ENCODE results near the gene KIAA2012.

Gene KIAA2012

GRCh38 chr2:202109737-202110184 lies 36.7 kb downstream of the KIAA2012 start:
- TF ChIP-seq GABPA (IDR thresholded peaks at IDR 0.05; ENCODE audit: low read depth) = no peak
- TF ChIP-seq, protein P1, sequence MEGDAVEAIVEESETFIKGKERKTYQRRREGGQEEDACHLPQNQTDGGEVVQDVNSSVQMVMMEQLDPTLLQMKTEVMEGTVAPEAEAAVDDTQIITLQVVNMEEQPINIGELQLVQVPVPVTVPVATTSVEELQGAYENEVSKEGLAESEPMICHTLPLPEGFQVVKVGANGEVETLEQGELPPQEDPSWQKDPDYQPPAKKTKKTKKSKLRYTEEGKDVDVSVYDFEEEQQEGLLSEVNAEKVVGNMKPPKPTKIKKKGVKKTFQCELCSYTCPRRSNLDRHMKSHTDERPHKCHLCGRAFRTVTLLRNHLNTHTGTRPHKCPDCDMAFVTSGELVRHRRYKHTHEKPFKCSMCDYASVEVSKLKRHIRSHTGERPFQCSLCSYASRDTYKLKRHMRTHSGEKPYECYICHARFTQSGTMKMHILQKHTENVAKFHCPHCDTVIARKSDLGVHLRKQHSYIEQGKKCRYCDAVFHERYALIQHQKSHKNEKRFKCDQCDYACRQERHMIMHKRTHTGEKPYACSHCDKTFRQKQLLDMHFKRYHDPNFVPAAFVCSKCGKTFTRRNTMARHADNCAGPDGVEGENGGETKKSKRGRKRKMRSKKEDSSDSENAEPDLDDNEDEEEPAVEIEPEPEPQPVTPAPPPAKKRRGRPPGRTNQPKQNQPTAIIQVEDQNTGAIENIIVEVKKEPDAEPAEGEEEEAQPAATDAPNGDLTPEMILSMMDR (IDR thresholded peaks at IDR 0.05; ENCODE audit: insufficient read depth, low read length) = no peak
- TF ChIP-seq, protein P2, sequence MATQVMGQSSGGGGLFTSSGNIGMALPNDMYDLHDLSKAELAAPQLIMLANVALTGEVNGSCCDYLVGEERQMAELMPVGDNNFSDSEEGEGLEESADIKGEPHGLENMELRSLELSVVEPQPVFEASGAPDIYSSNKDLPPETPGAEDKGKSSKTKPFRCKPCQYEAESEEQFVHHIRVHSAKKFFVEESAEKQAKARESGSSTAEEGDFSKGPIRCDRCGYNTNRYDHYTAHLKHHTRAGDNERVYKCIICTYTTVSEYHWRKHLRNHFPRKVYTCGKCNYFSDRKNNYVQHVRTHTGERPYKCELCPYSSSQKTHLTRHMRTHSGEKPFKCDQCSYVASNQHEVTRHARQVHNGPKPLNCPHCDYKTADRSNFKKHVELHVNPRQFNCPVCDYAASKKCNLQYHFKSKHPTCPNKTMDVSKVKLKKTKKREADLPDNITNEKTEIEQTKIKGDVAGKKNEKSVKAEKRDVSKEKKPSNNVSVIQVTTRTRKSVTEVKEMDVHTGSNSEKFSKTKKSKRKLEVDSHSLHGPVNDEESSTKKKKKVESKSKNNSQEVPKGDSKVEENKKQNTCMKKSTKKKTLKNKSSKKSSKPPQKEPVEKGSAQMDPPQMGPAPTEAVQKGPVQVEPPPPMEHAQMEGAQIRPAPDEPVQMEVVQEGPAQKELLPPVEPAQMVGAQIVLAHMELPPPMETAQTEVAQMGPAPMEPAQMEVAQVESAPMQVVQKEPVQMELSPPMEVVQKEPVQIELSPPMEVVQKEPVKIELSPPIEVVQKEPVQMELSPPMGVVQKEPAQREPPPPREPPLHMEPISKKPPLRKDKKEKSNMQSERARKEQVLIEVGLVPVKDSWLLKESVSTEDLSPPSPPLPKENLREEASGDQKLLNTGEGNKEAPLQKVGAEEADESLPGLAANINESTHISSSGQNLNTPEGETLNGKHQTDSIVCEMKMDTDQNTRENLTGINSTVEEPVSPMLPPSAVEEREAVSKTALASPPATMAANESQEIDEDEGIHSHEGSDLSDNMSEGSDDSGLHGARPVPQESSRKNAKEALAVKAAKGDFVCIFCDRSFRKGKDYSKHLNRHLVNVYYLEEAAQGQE (IDR thresholded peaks at IDR 0.05; ENCODE audit: insufficient replicate concordance, low read depth) = no peak
- no peak for TF ChIP-seq SPI1 (IDR thresholded peaks at IDR 0.05; ENCODE audit: borderline replicate concordance, low read depth)
- TF ChIP-seq POLR2AphosphoS5 (IDR thresholded peaks at IDR 0.05; ENCODE audit: low read depth) = no peak
- H3K27ac ChIP-seq (replicated peaks) = no peak overlapping the region
- no peak overlapping the region for H3K4me3 ChIP-seq (replicated peaks; ENCODE audit: insufficient read depth, low read length)
- no peaks in the 10 kb centered on the region for H3K27me3 ChIP-seq (ENCODE audit: insufficient read depth, poor library complexity, severe bottlenecking)
- no peak for DNase-seq (ENCODE audit: low read depth in 1 of 2, low spot score in 1 of 2)

GRCh38 chr2:202110491-202110890 lies 37.4 kb downstream of the KIAA2012 start:
- no peak for DNase-seq (ENCODE audit: low read depth in 1 of 2, low spot score in 1 of 2)
- TF ChIP-seq POLR2AphosphoS5 (IDR thresholded peaks at IDR 0.05; ENCODE audit: low read depth) = no peak
- TF ChIP-seq SPI1 (IDR thresholded peaks at IDR 0.05; ENCODE audit: borderline replicate concordance, low read depth) = no peak
- TF ChIP-seq GABPA (IDR thresholded peaks at IDR 0.05; ENCODE audit: low read depth) = no peak
- TF ChIP-seq, protein P2 (IDR thresholded peaks at IDR 0.05; ENCODE audit: insufficient replicate concordance, low read depth) = no peak
- TF ChIP-seq, protein P1 (IDR thresholded peaks at IDR 0.05; ENCODE audit: insufficient read depth, low read length) = no peak
- no peak overlapping the region for H3K27ac ChIP-seq (replicated peaks)
- no peaks in the 10 kb centered on the region for H3K27me3 ChIP-seq (ENCODE audit: insufficient read depth, poor library complexity, severe bottlenecking)
- no peak overlapping the region for H3K4me3 ChIP-seq (replicated peaks; ENCODE audit: insufficient read depth, low read length)

DNA sequence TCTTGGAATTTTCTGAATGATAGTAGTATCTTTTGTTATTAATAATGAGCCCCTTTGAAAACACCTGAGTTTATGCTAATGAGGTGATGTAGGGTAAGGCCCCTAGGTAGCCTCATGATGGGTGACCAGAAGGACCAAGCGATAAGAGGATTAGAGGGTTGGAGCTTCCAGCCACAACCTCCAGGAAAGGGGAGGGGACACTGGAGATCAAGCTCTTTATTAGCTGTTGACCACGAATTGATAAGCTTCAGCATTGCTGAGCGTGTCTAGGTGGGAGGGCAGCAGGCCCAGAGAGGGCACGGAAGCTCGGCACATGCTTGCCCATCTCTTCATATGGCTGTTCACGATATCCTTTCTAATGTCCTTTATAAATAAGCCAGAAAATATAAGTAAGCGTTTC lies 39.0 kb downstream of the KIAA2012 start:
- DNase-seq (ENCODE audit: low read depth in 1 of 2, low spot score in 1 of 2) = no peak
- H3K27me3 ChIP-seq (ENCODE audit: insufficient read depth, poor library complexity, severe bottlenecking) = no peaks in the 10 kb centered on the region
- no peak overlapping the region for H3K27ac ChIP-seq (replicated peaks)
- TF ChIP-seq, protein P1 (IDR thresholded peaks at IDR 0.05; ENCODE audit: insufficient read depth, low read length) = no peak
- TF ChIP-seq GABPA (IDR thresholded peaks at IDR 0.05; ENCODE audit: low read depth) = no peak
- TF ChIP-seq, protein P2 (IDR thresholded peaks at IDR 0.05; ENCODE audit: insufficient replicate concordance, low read depth) = no peak
- no peak for TF ChIP-seq POLR2AphosphoS5 (IDR thresholded peaks at IDR 0.05; ENCODE audit: low read depth)
- TF ChIP-seq SPI1 (IDR thresholded peaks at IDR 0.05; ENCODE audit: borderline replicate concordance, low read depth) = no peak
- H3K4me3 ChIP-seq (replicated peaks; ENCODE audit: insufficient read depth, low read length) = no peak overlapping the region

All from HL-60 (cell line).